ENCODE data around the gene CDC5L. TPM values are rescaled to one million over a fixed set of nuclear protein-coding genes. Genes with fewer than 3 reads are reported as not detected.

The CDC5L gene
- 41.8 TPM for total RNA-seq

DNA sequence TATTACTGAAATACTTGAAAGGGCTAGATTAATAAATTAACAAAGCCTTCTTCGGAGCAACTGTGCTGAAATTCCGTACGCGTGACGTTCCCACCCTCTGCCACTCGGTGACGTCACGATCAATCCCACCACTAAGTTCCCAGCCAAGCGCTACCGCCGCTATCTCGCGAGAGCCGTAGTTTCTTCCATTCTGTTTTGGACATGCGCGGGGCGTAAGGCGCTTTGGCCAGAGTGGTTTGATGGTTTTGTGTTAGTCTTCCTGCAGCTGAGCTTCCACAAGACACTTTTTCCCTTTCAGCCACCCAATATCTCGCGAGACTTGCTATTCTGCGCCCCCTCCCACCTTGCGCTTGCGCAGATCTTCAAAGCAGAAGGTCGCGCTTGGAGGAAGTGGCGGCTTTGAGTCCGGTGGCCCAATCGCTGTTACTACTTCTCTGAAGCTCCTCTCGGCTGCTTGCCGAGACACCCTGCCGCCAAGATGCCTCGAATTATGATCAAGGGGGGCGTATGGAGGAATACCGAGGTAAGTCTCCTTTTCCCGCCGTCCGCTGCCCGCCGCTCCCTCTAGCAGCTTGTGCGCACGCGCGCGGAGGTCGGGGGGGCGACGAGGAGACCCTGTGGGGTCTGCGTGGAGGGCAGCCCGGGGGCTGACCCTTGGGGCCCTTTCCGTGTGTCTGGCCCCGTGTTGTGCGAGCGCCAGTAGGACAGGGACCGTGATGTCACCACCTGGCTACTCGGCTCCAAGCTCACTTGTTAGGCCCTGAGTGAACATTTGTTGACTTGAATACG, at the start of gene CDC5L:
TSS of gene CDC5L (plus strand) at position 361 of the 789 bp plus-strand sequence. CDS start at position 479, 118 bp downstream.

DNA sequence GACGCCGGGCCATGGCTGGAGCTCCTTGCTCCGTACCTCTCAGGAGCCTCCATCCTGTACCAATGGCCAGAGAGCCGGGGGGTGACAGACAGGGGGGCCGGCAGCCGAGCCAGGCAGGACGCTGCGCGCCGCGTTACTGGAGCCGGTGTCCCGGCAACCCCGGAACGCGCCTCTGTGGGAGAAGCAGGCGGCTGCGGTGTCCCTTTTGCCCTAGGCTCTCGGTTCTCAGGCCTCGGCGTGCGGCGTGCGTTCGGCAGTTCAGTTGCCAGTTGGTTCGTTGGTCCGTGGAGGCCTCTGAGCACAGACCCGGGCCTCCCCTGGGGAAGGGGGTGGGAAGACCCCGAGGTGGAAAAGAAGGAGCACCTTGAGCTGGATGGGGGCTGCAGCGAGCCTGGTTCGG, 45.0 kb upstream of the CDC5L start, which contains the start of gene SPATS1:
TSS of gene SPATS1 (plus strand) at position 162 of the 400 bp plus-strand sequence. CDS start 446 bp downstream, outside the sequence.

Other genes starting within 250 kb of the CDC5L start
- not detected for gene CAPN11, start 228.9 kb upstream of the CDC5L start, total RNA-seq
- not detected for gene MYMX, start 170.8 kb upstream of the CDC5L start, total RNA-seq
- gene SLC29A1, start 164.1 kb upstream of the CDC5L start, total RNA-seq = 18.6 TPM
- gene HSP90AB1, start 140.6 kb upstream of the CDC5L start, total RNA-seq = 647 TPM
- 40.6 TPM for gene SLC35B2, start 130.2 kb upstream of the CDC5L start, total RNA-seq
- gene NFKBIE, start 122.2 kb upstream of the CDC5L start, total RNA-seq = 5.8 TPM
- 10.2 TPM for gene TMEM151B, start 117.3 kb upstream of the CDC5L start, total RNA-seq
- gene AARS2, start 74.4 kb upstream of the CDC5L start, total RNA-seq = 21.2 TPM
- not detected for gene SPATS1, start 45.1 kb upstream of the CDC5L start, total RNA-seq